Suprapubic skin (tissue), 4 donors: ENCODE results near the gene ASB18. TPM values are rescaled to one million over a fixed set of nuclear protein-coding genes. Genes with fewer than 3 reads are reported as not detected.
A peak's percentile ranks its signal among the peaks of the same experiment; 100 is the strongest.

Source experiments
- DNase-seq, 2 donors: peaks; one replicate each; pipeline ENCODE4 v3.0.0-alpha.2; 2019; ENCODE audit warnings: low spot score in 2 of 2
- H3K27ac ChIP-seq: fragments of 200-600 bp; sonication (generic); one replicate; pipeline ENCODE4 v1.5.1; 2019
- H3K27me3 ChIP-seq: fragments of 200-600 bp; sonication (generic); one replicate; pipeline ENCODE4 v1.5.1; 2019
- H3K36me3 ChIP-seq: fragments of 200-600 bp; sonication (generic); one replicate; pipeline ENCODE4 v1.5.1; 2019
- H3K4me1 ChIP-seq: fragments of 200-600 bp; sonication (generic); one replicate; pipeline ENCODE4 v1.5.1; 2019
- H3K4me3 ChIP-seq: fragments of 200-600 bp; sonication (generic); one replicate; pipeline ENCODE4 v1.5.1; 2019; ENCODE audit warnings: mild to moderate bottlenecking
- H3K9me3 ChIP-seq: fragments of 200-600 bp; sonication (generic); one replicate; pipeline ENCODE4 v1.5.1; 2019
- EP300 ChIP-seq: sonication (generic); formaldehyde crosslinking; IDR thresholded peaks from one replicate; pipeline ENCODE4 v1.6.1; 2017; ENCODE audit warnings: antibody characterized with exemption
- POLR2A ChIP-seq, 2 donors: fragments of 450-650 bp; IDR thresholded peaks; one replicate each; pipeline ENCODE4 v1.6.1; 2017; ENCODE audit warnings: antibody characterized with exemption in 2 of 2, mild to moderate bottlenecking in 2 of 2, moderate library complexity in 2 of 2
- POLR2AphosphoS5 ChIP-seq, 3 donors: sonication (generic); formaldehyde crosslinking; IDR thresholded peaks; one replicate each; pipeline ENCODE4 v1.6.1; 2017; ENCODE audit warnings: antibody characterized with exemption in 3 of 3
- WGBS: methylation state at CpG from one replicate; pipeline ENCODE4 v1.1.5; 2018; 5-methylcytosine and 5-hydroxymethylcytosine counted together
- total RNA-seq, 4 donors: library from RNA; depleted of rRNA; stranded (reverse); fragments of >200 nt; gene quantifications; one replicate each; pipeline ENCODE4 v1.1.0, GENCODE V29; 2016
- TF ChIP-seq, protein P1 (sequence below), 2 donors: fragments of 200-600 bp in 1 of 2; fragments of 450-650 bp in 1 of 2; sonication (generic) in 1 of 2; IDR thresholded peaks; one replicate each; pipeline ENCODE4 v1.5.1; 2016 to 2019; ENCODE audit warnings: antibody characterized with exemption in 2 of 2, mild to moderate bottlenecking in 1 of 2, moderate library complexity in 1 of 2

Gene ASB18
- total RNA-seq, 4 donors from 2014 or later: 0.13 TPM; not detected in 3

- TF ChIP-seq EP300: no peak
- TF ChIP-seq POLR2AphosphoS5 (IDR thresholded peaks at IDR 0.05): no peak
- TF ChIP-seq POLR2A (IDR thresholded peaks at IDR 0.05): no peak
- TF ChIP-seq, protein P1, sequence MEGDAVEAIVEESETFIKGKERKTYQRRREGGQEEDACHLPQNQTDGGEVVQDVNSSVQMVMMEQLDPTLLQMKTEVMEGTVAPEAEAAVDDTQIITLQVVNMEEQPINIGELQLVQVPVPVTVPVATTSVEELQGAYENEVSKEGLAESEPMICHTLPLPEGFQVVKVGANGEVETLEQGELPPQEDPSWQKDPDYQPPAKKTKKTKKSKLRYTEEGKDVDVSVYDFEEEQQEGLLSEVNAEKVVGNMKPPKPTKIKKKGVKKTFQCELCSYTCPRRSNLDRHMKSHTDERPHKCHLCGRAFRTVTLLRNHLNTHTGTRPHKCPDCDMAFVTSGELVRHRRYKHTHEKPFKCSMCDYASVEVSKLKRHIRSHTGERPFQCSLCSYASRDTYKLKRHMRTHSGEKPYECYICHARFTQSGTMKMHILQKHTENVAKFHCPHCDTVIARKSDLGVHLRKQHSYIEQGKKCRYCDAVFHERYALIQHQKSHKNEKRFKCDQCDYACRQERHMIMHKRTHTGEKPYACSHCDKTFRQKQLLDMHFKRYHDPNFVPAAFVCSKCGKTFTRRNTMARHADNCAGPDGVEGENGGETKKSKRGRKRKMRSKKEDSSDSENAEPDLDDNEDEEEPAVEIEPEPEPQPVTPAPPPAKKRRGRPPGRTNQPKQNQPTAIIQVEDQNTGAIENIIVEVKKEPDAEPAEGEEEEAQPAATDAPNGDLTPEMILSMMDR (IDR thresholded peaks at IDR 0.05): no peak
- H3K4me3 ChIP-seq: peak overlapping the region; percentile 22
- H3K36me3 ChIP-seq: no peaks in the 10 kb centered on the region
- WGBS: 40% methylated on average over 33 of the region's 64 CpGs
- no peak overlapping the region for H3K27ac ChIP-seq
- H3K27me3 ChIP-seq: peaks cover 78% of the 10 kb centered on the region
- H3K9me3 ChIP-seq: peaks cover 7% of the 10 kb centered on the region
- peak in 1 of 2 donors; percentile 72 for DNase-seq
- peaks cover 14% of the 10 kb centered on the region for H3K4me1 ChIP-seq
These were observed 26.6 kb downstream of the ASB18 start for GRCh38 chr2:236237468-236238190.

DNA sequence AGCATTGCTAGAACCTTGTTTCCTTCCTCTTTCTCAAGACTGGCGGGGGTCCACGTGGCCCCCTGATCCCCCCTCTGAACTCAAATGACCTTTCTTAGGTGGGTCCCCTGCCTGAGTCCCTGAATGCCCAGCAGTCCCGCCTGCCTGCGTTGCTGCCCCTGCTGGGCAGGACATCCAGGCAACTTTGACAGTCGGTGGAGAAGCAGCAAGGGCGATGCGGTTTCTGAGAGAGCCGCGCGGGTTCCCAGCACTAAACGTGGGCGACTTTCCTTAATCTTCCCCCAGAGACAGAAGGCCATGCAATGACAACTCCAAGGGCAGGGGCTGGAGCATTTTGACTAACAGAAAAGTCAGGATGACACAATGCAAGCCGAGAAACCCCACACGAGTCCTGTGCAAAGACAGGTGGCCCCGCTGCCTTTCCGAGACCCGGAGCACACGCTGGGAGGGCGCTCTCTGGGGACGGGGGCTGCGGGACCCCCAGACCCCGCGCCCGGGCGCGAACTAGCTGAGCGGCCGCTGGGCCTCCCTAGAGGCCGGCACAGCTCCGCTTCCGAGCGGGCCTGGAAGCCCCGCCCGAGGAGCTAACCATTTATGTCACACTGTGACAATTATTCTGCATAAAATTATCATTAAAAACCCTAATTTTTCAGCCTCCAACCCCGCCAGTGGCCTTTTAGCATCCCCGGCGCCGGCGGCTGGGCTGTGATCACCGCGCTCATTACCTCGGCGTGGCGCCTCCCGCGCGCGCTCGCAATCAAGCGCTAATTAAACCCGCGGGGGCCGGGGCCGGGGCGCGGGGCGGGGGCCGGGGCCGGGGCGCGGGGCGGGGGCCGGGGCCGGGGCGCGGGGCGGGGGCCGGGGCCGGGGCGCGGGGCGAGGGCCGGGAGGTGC is 27.4 kb downstream of the ASB18 start:
- no peaks in the 10 kb centered on the region for H3K36me3 ChIP-seq
- H3K4me3 ChIP-seq: peak overlapping the region; percentile 31
- DNase-seq: peak in 1 of 2 donors; percentile 55
- 4% methylated on average over 37 of the region's 73 CpGs for WGBS
- peaks cover 76% of the 10 kb centered on the region for H3K27me3 ChIP-seq
- TF ChIP-seq POLR2A (IDR thresholded peaks at IDR 0.05) (no peak), POLR2AphosphoS5 (IDR thresholded peaks at IDR 0.05) (no peak), EP300 (no peak)
- TF ChIP-seq, protein P1 (IDR thresholded peaks at IDR 0.05): no peak
- H3K9me3 ChIP-seq: peaks cover 7% of the 10 kb centered on the region
- peaks cover 14% of the 10 kb centered on the region for H3K4me1 ChIP-seq
- no peak overlapping the region for H3K27ac ChIP-seq

DNA sequence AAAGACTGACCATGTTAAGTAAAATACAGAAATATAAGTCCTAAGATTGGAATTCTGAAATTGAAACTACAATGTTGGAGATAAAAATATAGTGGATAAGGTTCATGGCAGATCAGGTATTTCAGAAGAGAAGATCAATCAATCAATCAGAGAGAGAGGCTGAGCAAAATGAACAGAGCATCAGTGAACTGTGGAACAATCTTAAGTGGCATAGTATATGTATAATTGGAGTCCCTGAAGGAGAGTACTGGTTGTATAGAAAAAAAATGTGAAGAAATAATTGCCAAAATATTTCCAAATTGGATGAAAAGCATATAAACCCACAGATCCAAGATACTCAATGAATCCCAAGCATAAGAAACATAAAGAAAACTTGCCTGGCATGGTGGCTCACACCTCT is 35.0 kb downstream of the ASB18 start:
- H3K27ac ChIP-seq: no peak overlapping the region
- DNase-seq: no peak
- TF ChIP-seq POLR2A (IDR thresholded peaks at IDR 0.05) (no peak), POLR2AphosphoS5 (IDR thresholded peaks at IDR 0.05) (no peak), EP300 (no peak)
- TF ChIP-seq, protein P1 (IDR thresholded peaks at IDR 0.05): no peak
- no peaks in the 10 kb centered on the region for H3K36me3 ChIP-seq
- peaks cover 23% of the 10 kb centered on the region for H3K9me3 ChIP-seq
- H3K4me1 ChIP-seq: no peaks in the 10 kb centered on the region
- no peak overlapping the region for H3K4me3 ChIP-seq
- peaks cover 6% of the 10 kb centered on the region for H3K27me3 ChIP-seq

DNA sequence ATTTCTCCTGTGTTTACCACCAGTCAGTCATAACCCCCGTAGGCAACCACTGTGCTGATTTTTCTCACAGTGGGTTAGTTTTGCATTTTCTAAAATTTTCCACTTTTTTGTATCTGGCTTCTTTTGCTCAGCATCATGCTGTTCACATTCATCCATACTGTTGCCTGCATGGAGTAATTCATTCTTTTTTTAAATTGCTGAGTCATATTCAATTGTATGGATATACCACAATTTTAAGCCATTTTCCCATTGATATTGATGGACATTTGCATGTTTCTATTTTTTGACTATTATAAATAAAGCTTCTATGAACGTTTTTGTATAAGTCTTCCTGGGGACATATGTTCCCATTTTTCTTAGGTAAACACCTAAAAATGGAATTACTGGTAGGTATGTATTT is 40.5 kb downstream of the ASB18 start:
- no peaks in the 10 kb centered on the region for H3K36me3 ChIP-seq
- H3K9me3 ChIP-seq: no peaks in the 10 kb centered on the region
- no peak overlapping the region for H3K27ac ChIP-seq
- H3K4me3 ChIP-seq: no peak overlapping the region
- no peaks in the 10 kb centered on the region for H3K4me1 ChIP-seq
- peaks cover 5% of the 10 kb centered on the region for H3K27me3 ChIP-seq
- DNase-seq: no peak
- 62% methylated on average over 2 of the region's 2 CpGs for WGBS
- TF ChIP-seq, protein P1 (IDR thresholded peaks at IDR 0.05): no peak
- TF ChIP-seq POLR2A (IDR thresholded peaks at IDR 0.05) (no peak), POLR2AphosphoS5 (IDR thresholded peaks at IDR 0.05) (no peak), EP300 (no peak)

DNA sequence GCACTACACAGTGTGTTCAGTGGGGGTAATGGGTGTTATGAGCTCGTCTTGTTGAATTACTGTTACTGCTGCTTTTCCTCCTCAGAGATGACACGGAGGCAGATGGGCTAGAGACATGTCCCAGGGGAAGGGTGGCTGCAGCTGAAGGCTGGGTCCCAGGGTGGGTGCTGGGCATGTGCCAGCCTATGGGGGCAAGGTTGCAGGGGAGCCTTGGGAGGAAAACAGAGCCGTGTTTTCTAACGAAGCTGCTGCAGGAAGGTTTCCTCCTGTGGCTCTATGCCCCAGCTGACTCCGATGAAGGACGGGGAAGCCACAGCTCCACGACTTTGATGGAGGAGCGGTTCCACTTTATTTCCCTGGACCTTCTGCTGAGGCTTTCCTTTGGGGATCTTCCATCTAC is 42.4 kb downstream of the ASB18 start:
- peak in 1 of 2 donors; percentile 50 for DNase-seq
- H3K27ac ChIP-seq: no peak overlapping the region
- TF ChIP-seq, protein P1 (IDR thresholded peaks at IDR 0.05): no peak
- no peak for TF ChIP-seq POLR2A (IDR thresholded peaks at IDR 0.05)
- no peak for TF ChIP-seq POLR2AphosphoS5 (IDR thresholded peaks at IDR 0.05)
- TF ChIP-seq EP300: no peak
- H3K4me1 ChIP-seq: no peaks in the 10 kb centered on the region
- peaks cover 11% of the 10 kb centered on the region for H3K27me3 ChIP-seq
- 83% methylated on average over 8 of the region's 8 CpGs for WGBS
- no peaks in the 10 kb centered on the region for H3K36me3 ChIP-seq
- H3K4me3 ChIP-seq: no peak overlapping the region
- H3K9me3 ChIP-seq: no peaks in the 10 kb centered on the region
